ENCODE results near the gene XAGE1B.
"Not testable (repeated sequence)": the region's sequence is repeated elsewhere in the genome, so short reads cannot be mapped to it uniquely, and the experiment has no call there.

XAGE1B gene, protein sequence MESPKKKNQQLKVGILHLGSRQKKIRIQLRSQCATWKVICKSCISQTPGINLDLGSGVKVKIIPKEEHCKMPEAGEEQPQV

DNA sequence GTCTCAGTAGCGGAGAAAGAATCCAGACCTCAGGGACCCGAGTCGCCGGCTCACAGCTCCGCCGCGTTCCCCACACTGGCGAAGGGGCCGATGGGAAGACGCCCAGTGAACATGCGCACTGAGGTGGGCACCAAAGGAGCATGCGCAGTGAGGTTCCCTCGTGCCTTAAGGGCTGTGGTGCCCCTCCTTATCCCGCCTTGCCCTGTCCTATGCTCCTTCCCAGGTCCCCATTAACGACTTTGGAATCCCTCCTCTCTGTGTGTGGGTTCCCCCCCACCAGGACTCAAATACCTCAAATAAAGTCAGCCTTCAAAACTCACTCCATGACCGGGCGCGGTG is at the start of gene XAGE1B:
XAGE1B (minus strand) TSS at position 77 of the 339 bp plus-strand sequence. CDS start 1,536 bp downstream, outside the sequence.
- not testable (repeated sequence) for DNase-seq (ENCODE audit: low spot score)

DNA sequence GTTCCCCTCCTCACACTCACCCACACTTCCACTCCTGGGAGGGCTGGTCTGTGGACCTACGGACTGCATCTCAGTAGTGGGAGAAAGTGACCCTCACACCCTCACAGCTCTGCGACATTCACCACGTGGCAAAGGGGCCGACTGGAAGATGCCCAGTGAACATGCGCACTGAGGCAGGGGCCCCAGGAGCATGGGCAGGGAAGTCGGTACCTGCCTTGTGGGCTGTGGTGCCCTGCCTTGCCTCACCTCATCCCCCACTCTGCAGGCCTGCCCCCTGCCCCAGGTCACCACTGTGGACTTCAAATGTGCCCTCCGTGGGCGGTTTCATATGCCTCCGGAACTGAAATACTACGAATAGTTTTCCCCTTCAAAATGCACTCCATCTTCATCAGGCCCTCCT is 46.2 kb upstream of the XAGE1B start:
- no peak for DNase-seq (ENCODE audit: low spot score)

DNA sequence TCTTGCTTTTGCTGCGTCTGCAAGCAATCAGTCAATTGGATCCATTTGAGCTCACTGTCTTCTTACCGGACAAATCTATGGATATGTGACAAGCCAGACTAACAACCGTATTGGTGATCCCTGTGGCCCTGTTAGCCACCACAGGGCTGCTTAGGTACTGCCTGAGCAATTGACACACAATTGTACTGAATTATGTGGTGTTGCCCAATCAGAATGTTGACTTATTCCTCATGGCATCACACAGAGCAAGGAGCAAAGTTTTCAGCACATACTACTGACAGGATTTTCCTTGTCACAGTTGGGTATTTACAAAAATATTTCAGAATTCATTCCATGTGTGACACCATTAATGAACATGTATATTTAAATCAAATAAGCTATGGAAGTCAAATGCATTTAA is 41.3 kb upstream of the XAGE1B start:
- DNase-seq (ENCODE audit: low spot score): no peak

DNA sequence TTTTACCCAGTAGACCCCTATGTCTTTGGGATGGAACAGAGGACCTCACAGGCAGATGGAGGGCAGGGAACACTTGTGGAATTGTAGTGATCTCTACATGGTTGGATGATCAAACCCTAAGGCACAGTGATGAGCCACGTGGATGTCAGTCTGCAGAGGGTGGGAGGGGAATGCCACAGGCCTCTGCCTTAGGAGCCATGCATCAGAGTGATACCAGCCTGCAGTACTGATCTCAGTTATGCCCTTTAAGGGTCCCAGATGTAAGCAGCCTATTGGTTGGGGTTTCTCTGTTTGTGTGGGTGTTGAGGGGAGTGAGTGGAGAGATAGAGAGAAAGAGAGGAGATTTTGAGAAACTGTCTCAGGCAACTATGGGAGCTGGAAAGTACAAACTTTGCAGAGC is 39.9 kb upstream of the XAGE1B start:
- no peak for DNase-seq (ENCODE audit: low spot score)

DNA sequence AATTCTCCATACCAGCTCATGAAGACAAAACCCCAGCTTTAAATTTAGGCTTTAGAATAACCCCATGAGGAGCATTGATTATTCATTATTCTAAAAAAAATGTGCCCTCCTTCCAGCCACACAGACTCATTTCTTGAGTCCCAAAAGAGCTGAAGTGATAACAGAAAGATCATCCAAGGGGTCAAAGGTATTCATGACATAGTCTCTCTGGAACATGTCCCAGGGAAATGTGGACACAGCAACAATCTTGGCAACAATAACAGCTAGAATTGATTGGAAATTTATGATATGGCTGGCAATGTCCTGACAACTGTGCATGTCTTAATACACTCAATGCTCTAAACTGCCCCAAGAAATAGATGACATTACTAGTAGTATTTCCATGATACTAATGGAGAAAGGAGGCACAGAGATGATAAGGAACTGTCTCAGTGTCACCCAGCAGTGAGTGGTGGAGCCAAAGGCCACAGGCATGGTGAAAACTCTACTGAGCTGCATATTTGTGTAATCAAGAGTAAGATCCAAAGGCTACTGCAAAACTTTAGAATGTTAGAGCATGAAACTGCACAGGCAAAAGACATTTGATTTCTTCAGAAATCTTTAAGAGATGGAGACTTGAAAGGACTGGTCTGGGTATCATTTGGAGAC is 37.3 kb upstream of the XAGE1B start:
- no peak for DNase-seq (ENCODE audit: low spot score)

DNA sequence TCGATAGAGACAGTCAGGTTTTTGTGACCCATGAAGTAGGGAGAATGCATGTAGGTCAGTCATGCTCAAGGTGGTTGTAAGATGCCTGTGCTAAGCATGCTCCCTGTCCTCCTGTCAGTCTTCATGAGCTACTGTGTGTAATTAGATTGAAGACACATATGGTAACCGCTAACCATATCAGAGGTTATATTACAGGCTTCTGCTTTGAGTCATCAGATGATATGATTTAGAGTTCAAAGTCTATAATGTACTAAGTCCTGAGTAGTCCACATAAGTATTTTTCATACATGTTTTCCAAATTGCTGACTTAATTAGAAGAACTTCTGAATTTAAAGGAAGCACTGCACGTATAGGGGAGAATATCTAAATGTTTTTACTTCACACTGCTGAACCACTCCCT is 31.9 kb upstream of the XAGE1B start:
- DNase-seq (ENCODE audit: low spot score): not testable (repeated sequence)

DNA sequence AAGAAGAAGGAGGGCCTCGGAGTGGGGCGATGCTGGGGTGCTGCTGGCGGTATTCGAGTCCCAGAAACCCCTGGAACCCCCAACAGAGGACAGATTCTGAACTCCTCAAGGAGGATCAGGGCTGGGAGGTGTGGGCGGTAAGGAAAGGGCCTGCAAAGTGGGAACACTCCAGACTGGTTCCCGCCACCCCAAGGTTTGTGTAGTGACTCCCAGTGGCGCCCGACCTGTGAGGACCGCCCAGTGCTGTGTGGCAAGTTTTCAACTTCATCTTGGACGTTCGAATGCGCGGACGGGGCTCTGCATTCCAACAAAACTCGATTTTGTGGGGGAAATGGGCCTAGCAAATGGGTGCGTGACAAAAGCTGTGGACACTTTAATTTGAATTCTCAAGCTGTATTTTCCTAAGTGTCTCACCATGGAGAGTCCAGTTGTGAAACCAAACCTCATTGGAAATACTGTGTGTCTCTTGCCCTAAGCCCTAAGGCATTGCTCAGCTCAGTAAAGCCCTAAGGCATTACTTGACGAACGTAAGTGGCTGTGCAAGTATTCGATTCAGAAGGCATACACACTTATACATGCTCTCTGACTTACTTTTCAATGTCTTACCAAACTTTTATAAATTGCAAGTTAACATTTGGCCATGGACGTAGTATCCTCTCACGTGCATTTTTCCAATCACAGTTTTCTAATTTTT is 27.4 kb upstream of the XAGE1B start:
- no peak for DNase-seq (ENCODE audit: low spot score)

DNA sequence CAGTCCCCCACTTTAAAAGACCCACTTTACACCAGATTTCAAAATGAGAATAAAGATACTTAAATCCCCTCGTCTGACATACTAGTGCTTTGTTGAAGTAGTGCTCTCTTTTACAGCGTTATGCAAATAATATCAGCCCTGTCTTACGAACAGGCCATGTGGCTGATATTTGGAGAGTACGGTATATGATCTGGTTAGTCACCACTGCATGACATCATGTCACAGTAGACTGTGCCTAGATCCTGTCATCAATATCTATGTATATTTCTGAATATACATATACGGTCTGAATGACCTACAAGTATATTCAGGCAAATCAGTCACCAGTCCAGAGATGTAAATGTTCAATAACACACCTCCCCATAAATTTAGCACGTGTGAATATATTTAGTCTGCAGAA is 25.4 kb upstream of the XAGE1B start:
- no peak for DNase-seq (ENCODE audit: low spot score)

DNA sequence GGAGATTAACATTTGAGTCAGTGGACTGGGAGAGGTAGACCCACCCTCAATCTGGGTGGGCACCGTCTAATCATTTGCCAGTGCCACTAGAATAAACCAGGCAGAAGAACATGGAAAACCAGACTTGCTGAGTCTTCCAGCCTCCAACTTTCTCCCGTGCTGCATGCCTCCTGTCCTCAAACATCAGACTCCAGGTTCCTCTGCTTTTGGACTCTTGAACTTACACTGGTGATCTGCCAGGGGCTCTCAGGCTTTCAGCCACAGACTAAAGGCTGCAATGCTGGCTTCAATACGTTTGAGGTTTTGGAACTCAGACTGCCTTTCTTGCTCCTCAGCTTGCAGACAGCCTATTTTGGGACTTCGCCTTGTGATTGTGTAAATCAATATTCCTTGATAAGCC is 24.2 kb upstream of the XAGE1B start:
- not testable (repeated sequence) for DNase-seq (ENCODE audit: low spot score)

DNA sequence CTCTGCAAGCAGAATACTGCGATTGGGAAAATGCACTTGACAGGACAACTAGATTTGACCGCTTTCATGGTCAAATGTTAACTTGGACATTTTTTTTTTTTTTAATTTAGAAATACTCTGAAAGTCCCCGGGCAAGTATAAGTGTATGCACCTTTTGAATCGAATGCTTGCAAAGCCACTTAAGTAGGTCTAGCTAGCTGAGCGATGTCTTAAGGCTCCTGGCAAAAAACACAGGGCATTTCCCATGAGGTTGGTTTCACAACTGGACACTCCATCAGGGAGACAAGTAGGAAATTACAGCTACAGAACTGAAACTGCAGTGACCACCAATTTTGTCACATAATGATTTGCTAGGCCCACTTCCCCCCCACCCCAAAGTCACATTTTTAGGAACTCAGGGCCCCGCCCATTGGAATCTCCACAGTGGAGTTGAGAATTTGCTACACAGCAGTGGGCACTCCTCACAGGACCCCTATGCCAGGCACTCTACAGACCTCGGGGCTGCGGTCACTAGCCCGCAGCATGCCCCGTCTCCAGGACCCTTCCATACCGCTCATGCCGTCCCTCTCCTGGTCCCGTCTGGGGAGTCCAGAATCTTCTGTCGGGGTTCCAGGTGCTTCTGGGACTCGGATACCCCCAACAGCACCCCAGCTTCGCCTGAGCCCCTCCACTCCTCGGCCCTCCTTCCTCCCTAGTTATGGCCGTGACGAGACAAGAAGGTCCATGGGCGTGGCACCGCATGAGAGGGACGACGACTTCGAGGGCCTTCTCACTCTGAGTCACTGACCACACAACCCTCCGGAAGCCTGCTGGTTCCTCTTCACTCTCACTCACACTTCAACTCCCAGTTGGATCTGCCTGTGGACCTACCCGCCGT is 515 bp downstream of the XAGE1B start:
- not testable (repeated sequence) for DNase-seq (ENCODE audit: low spot score)

DNA sequence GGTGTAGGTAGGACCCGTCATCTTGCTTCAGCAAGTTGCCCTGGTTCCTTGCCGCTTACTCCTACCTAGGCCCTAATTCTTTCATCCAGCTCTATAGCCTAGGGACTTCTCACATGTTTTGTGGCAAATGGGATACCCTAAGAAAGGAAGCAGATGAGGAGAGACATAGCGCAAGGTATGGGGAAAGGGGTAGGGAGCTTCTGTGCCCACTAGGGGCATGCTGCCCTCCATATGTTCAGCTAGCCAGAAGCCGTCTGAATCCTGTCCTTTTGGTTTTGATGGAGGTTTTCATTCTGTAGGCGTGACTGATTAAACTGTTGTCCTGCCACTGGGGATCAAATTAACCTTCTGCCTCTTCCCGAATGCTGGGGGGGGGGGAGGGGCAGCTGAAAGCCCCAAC is 5.7 kb downstream of the XAGE1B start:
- DNase-seq (ENCODE audit: low spot score): not testable (repeated sequence)

DNA sequence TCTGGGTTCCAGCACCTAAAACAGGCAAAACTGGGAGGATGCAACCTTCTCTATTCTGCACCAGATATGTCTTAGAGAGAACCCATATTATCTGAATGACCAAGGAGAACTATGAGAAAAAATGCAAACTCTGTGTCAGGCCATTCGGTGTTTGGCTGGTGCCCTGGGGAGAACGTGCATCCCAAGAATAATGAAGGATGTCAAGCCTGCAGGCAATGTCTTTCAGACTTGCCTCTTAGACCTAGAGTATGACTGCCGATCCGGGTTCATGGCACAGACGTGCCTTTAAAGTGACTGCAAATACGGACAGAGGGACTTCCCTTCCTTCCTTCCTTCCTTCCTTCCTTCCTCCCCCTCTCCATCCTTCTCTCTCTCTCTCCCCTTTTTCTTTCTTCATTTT is 6.9 kb downstream of the XAGE1B start:
- DNase-seq (ENCODE audit: low spot score): no peak

DNA sequence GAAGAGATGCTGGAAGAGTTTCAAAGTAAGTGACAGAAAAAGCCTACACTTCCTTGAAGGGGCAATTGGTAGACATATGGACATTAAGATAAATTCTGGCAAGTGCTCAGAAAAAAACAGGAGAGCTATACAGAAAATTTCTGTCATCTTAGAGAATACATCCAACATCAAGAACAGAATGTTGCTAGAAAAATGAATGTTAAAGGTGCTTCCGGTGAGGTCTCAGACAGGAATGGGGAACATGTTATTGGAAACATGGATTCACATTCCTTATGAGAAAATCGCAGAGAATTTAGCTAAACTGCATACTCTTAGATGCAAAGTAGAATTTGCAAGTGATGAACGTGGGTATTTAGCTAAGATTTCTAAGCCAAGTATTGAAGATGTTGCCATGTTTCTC is 9.5 kb downstream of the XAGE1B start:
- DNase-seq (ENCODE audit: low spot score): no peak

DNA sequence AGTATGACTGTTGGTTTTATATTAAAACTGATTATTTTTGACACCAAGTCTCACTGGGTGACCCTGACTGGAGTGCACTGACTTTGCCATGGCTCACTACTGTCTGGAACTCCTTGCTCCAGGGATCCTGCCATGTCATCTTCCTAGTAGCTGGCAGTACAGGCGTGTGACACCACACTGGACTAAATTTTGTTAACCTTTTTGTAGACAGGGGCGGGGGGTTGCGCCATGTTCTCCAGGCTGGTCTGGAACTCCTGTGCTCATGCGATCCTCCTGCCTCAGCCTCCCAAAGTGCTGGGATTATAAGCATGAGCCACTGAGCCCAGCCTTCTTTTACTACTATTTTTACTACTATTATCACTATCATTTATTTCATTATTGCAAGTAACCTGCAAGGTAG is 12.3 kb downstream of the XAGE1B start:
- DNase-seq (ENCODE audit: low spot score): no peak

DNA sequence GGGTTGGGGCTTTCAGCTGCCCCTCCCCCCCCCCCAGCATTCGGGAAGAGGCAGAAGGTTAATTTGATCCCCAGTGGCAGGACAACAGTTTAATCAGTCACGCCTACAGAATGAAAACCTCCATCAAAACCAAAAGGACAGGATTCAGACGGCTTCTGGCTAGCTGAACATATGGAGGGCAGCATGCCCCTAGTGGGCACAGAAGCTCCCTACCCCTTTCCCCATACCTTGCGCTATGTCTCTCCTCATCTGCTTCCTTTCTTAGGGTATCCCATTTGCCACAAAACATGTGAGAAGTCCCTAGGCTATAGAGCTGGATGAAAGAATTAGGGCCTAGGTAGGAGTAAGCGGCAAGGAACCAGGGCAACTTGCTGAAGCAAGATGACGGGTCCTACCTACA is 15.5 kb downstream of the XAGE1B start:
- not testable (repeated sequence) for DNase-seq (ENCODE audit: low spot score)

DNA sequence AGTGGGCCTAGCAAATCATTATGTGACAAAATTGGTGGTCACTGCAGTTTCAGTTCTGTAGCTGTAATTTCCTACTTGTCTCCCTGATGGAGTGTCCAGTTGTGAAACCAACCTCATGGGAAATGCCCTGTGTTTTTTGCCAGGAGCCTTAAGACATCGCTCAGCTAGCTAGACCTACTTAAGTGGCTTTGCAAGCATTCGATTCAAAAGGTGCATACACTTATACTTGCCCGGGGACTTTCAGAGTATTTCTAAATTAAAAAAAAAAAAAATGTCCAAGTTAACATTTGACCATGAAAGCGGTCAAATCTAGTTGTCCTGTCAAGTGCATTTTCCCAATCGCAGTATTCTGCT is 20.5 kb downstream of the XAGE1B start:
- not testable (repeated sequence) for DNase-seq (ENCODE audit: low spot score)

DNA sequence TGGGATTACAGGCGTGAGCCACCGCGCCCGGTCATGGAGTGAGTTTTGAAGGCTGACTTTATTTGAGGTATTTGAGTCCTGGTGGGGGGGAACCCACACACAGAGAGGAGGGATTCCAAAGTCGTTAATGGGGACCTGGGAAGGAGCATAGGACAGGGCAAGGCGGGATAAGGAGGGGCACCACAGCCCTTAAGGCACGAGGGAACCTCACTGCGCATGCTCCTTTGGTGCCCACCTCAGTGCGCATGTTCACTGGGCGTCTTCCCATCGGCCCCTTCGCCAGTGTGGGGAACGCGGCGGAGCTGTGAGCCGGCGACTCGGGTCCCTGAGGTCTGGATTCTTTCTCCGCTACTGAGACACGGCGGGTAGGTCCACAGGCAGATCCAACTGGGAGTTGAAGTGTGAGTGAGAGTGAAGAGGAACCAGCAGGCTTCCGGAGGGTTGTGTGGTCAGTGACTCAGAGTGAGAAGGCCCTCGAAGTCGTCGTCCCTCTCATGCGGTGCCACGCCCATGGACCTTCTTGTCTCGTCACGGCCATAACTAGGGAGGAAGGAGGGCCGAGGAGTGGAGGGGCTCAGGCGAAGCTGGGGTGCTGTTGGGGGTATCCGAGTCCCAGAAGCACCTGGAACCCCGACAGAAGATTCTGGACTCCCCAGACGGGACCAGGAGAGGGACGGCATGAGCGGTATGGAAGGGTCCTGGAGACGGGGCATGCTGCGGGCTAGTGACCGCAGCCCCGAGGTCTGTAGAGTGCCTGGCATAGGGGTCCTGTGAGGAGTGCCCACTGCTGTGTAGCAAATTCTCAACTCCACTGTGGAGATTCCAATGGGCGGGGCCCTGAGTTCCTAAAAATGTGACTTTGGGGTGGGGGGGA is 21.1 kb downstream of the XAGE1B start, which contains the start of gene XAGE1A:
XAGE1A (plus strand) TSS at position 264 of the 874 bp plus-strand sequence. CDS start 1,554 bp downstream, outside the sequence.
- not testable (repeated sequence) for DNase-seq (ENCODE audit: low spot score)

DNA sequence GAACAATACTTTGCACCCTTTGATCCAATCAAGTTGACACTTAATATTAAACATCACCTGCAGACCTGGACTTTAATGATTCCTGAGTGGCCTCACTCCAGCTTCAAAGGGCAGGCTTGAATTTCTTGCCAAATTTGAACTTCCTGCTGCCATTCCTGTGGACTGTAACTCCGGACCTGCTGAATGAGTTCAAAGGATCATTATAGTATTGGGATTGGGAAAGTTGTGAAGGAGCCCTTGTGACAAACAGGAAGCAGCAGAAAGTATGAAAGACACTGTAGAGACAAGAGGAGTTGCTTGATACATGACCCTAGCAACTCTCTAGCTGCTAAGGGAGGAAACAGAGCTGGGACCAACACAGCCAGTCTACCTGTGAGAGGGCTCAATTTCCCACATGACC is 45.6 kb downstream of the XAGE1B start:
- not testable (repeated sequence) for DNase-seq (ENCODE audit: low spot score)

All from Ammon's horn (tissue), 1 donor.